Measurements from ENCODE around the gene DLD. TPM values are rescaled to one million over a fixed set of nuclear protein-coding genes. Genes with fewer than 3 reads are reported as not detected.

Gene DLD
- total RNA-seq, 2 experiments from 2014 or later, result 43.8 to 82.3 TPM

DNA sequence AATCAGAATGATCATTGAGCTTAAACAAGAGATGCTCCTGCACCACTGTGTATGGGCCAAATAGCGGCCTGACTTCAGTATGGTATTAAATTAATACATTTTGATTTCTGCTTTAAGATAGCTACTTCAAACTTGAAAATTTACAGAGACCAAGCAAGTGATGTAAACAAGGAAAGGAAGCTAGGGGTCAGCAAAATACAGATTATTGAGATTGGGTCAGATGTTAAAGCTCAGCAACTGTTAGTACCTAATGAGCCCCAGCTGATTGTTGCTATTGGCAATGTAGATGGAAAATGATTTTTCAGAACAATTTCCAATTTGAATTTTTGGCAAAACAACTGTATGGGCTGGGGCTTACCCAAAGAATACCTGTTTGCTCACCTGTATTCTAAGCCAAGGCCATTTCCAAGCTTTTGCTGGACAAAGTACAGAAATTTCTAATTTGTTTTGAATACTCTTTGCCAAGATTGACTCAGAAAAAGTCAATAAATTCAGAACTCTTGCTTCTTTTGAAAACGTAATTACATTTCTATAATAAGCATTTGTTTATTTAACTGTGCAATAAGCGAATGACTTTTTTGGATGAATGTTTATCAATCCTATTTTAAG lies 23.0 kb upstream of the DLD start:
- Histone ChIP-seq H3K27ac (ENCODE audit: low read depth, low read length, poor library complexity, severe bottlenecking) (no peak overlapping the region), H3K4me2 (ENCODE audit: low read length) (no peak overlapping the region), H3K9me2 (ENCODE audit: insufficient read depth, low read length) (no peaks in the 10 kb centered on the region), H3K4me3 (ENCODE audit: low read depth, low read length, poor library complexity, severe bottlenecking) (no peak overlapping the region), H2AFZ (ENCODE audit: low read length) (no peak overlapping the region), H4K20me1 (ENCODE audit: insufficient read depth, low read length) (no peaks in the 10 kb centered on the region), H3K79me2 (ENCODE audit: insufficient read depth, low read depth, low read length) (no peaks in the 10 kb centered on the region), H3K4me1 (ENCODE audit: insufficient read depth, low read length, poor library complexity, severe bottlenecking) (no peaks in the 10 kb centered on the region), H3K36me3 (ENCODE audit: insufficient read depth, low read length) (no peaks in the 10 kb centered on the region), H3K9me3 (ENCODE audit: low read length) (no peaks in the 10 kb centered on the region)
- no TSS peak for BruUV-seq (replicated peaks)
- intact Hi-C loops (cut with micrococcal nuclease; ENCODE audit: unreplicated experiment), result no loop called here
- no peak for DNase-seq (ENCODE audit: low spot score)
- POLR2A ChIA-PET, result interaction anchor here (0.9 to 1.3 kb wide), 2 partner anchors 22 to 23 kb away, joined by 3 read pairs; partner anchors contain the start of gene DLD
- CTCF ChIA-PET (ENCODE audit: unreplicated experiment), result interaction anchor here (1.2 kb wide), 1 partner anchor 8 kb away, joined by 4 read pairs; no protein-coding TSS in a partner anchor
- TF ChIP-seq EZH2phosphoT487 (IDR thresholded peaks at IDR 0.05; ENCODE audit: borderline replicate concordance, low read depth, low read length), result no peak
- TF ChIP-seq, protein P1, sequence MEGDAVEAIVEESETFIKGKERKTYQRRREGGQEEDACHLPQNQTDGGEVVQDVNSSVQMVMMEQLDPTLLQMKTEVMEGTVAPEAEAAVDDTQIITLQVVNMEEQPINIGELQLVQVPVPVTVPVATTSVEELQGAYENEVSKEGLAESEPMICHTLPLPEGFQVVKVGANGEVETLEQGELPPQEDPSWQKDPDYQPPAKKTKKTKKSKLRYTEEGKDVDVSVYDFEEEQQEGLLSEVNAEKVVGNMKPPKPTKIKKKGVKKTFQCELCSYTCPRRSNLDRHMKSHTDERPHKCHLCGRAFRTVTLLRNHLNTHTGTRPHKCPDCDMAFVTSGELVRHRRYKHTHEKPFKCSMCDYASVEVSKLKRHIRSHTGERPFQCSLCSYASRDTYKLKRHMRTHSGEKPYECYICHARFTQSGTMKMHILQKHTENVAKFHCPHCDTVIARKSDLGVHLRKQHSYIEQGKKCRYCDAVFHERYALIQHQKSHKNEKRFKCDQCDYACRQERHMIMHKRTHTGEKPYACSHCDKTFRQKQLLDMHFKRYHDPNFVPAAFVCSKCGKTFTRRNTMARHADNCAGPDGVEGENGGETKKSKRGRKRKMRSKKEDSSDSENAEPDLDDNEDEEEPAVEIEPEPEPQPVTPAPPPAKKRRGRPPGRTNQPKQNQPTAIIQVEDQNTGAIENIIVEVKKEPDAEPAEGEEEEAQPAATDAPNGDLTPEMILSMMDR (conservative IDR thresholded peaks at IDR 0.05; ENCODE audit: low read length), result no peak

DNA sequence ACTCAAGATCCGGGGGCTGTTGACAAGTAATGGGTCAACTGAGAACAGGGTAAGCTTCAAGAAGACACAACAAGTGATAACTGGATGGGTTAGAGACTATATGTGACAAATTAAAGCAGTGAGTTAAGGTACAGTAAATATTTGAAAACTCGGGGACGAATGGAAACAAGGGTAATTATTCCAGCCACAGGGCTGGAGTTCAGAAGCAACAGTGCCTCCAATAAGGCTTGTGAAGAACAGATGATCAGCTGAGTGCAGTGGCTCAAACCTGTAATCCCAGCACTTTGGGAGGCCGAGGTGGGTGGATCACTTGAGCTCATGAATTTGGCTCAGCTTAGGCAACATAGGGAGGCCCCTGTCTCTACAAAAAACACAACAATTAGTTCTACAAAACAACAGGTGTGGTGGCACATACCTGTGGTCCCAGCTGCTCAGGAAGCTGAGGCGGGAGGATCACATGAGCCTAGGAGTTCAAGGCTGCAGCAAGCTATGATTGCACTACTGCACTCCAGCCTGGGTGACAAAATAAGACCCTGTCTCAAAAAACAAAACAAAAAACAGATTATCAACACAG lies 20.5 kb upstream of the DLD start:
- intact Hi-C loops (cut with micrococcal nuclease; ENCODE audit: unreplicated experiment), result loop anchor here (10.0 kb wide), 4 partner anchors 274 to 1206 kb away; partner anchors contain the start of genes BCAP29 and CCDC71L
- Histone ChIP-seq H3K27ac (ENCODE audit: low read depth, low read length, poor library complexity, severe bottlenecking) (no peak overlapping the region), H3K79me2 (ENCODE audit: insufficient read depth, low read depth, low read length) (no peaks in the 10 kb centered on the region), H3K4me1 (ENCODE audit: insufficient read depth, low read length, poor library complexity, severe bottlenecking) (no peaks in the 10 kb centered on the region), H3K9me3 (ENCODE audit: low read length) (no peaks in the 10 kb centered on the region), H4K20me1 (ENCODE audit: insufficient read depth, low read length) (no peaks in the 10 kb centered on the region), H3K4me3 (ENCODE audit: low read depth, low read length, poor library complexity, severe bottlenecking) (no peak overlapping the region), H3K4me2 (ENCODE audit: low read length) (no peak overlapping the region), H2AFZ (ENCODE audit: low read length) (no peak overlapping the region), H3K36me3 (ENCODE audit: insufficient read depth, low read length) (no peaks in the 10 kb centered on the region), H3K9me2 (ENCODE audit: insufficient read depth, low read length) (no peaks in the 10 kb centered on the region)
- DNase-seq (ENCODE audit: low spot score), result no peak
- BruUV-seq (replicated peaks), result no TSS peak
- CTCF ChIA-PET (ENCODE audit: unreplicated experiment), result no interaction called here
- TF ChIP-seq EZH2phosphoT487 (IDR thresholded peaks at IDR 0.05; ENCODE audit: borderline replicate concordance, low read depth, low read length), result no peak
- TF ChIP-seq, protein P1 (conservative IDR thresholded peaks at IDR 0.05; ENCODE audit: low read length), result no peak
- POLR2A ChIA-PET, result no interaction called here

DNA sequence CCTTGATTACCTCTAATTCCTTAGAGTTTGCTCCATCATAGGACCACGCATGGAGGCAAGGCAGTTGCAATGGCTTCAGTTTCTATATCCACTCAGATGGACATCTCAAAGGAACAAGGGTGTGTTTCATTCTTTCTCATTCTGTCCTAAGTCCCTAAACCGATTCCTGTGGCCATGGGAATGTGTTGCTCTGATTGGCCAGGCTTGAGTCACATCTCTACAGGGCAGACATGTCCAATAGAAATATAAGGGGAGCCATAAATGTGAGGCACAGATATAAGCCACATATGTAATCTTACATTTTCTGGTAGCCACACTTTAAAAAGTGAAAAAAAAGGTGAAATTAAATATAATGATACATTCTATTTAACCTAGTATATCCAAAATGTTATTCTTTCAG lies 16.9 kb upstream of the DLD start:
- Histone ChIP-seq H3K36me3 (ENCODE audit: insufficient read depth, low read length) (no peaks in the 10 kb centered on the region), H3K79me2 (ENCODE audit: insufficient read depth, low read depth, low read length) (no peaks in the 10 kb centered on the region), H3K27ac (ENCODE audit: low read depth, low read length, poor library complexity, severe bottlenecking) (no peak overlapping the region), H4K20me1 (ENCODE audit: insufficient read depth, low read length) (no peaks in the 10 kb centered on the region), H3K4me1 (ENCODE audit: insufficient read depth, low read length, poor library complexity, severe bottlenecking) (no peaks in the 10 kb centered on the region), H3K4me3 (ENCODE audit: low read depth, low read length, poor library complexity, severe bottlenecking) (no peak overlapping the region), H2AFZ (ENCODE audit: low read length) (no peak overlapping the region; the same call in 1 of the 2 replicates), H3K4me2 (ENCODE audit: low read length) (no peak overlapping the region), H3K9me2 (ENCODE audit: insufficient read depth, low read length) (no peaks in the 10 kb centered on the region), H3K9me3 (ENCODE audit: low read length) (no peaks in the 10 kb centered on the region)
- ChIA-PET POLR2A (interaction anchor here (0.6 kb wide), 1 partner anchor 1090 kb away, joined by 4 read pairs; no protein-coding TSS in a partner anchor), CTCF (ENCODE audit: unreplicated experiment) (no interaction called here)
- intact Hi-C loops (cut with micrococcal nuclease; ENCODE audit: unreplicated experiment), result loop anchor here (2.0 to 10.0 kb wide), 5 partner anchors 271 to 1209 kb away; partner anchors contain the start of genes BCAP29 and CCDC71L
- no peak for DNase-seq (ENCODE audit: low spot score)
- TF ChIP-seq EZH2phosphoT487 (IDR thresholded peaks at IDR 0.05; ENCODE audit: borderline replicate concordance, low read depth, low read length), result no peak
- TF ChIP-seq, protein P1 (conservative IDR thresholded peaks at IDR 0.05; ENCODE audit: low read length), result no peak
- BruUV-seq (replicated peaks), result no TSS peak
